Prostate gland (tissue), 2 donors: ENCODE results near the gene PPP1R14C.

Experiments
- CTCF ChIP-seq, 4 experiments: fragments of 200-600 bp in 2 of 4; fragments of 450-650 bp in 2 of 4; sonication (generic) in 2 of 4; IDR thresholded peaks; 1 replicate in 3 of 4; 2 replicates in 1 of 4; pipeline ENCODE4 v1.5.1; 2016 to 2019; ENCODE audit warnings: antibody characterized with exemption in 4 of 4, mild to moderate bottlenecking in 2 of 4, moderate library complexity in 2 of 4
- POLR2A ChIP-seq: fragments of 450-650 bp; IDR thresholded peaks from one replicate; pipeline ENCODE4 v1.6.1; 2016; ENCODE audit warnings: antibody characterized with exemption, mild to moderate bottlenecking

- TF ChIP-seq CTCF (IDR thresholded peaks at IDR 0.05) (no peak), POLR2A (no peak)
Observed at GRCh38 chr6:150286460-150286859, 143.6 kb downstream of the PPP1R14C start.
